ENCODE measurements around the gene ANGEL1.

DNA sequence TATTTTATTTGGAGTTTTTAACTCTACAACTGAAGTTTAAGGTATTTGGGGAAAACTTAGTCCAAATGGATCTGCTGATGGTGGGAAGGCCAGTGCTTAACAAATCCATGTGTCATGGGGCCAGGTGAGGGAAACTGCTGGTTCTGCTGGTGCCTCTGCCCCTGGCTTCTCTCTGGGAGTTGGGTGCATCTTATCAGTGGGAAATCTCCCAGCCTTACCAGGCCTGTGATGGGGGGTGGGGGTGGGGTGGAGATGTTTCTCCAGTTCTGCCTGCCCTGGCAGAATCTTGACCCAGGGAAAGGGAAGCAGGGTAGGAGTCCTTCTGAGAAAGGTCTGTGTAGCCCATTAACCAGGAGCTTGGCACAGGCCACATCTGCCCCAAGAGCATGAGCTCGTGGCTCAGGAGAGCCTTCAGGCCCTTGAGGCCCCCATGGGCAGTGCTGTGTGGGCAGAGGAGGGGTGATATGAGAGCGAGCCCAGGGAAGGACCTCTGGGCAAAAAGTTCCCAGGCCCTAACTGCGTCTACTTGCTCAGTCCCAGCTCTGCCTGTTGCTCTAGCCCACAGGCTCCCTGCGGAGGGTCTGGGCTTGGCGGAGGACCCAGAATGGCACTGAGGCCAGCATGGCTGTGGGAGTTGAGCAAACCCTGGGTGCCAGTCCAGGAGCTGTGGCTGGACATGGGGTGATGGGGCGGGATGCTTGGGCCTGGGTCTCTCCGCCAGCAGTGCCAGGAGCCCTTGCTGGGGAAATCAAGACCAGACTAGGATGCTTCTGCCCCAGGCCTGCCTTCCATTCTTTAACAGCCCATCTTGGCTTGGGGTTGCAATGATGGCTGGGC, 33.2 kb downstream of the ANGEL1 start:
- no peak for TF ChIP-seq EZH2 (IDR thresholded peaks at IDR 0.05; ENCODE audit: borderline replicate concordance)
- TF ChIP-seq, protein P1, sequence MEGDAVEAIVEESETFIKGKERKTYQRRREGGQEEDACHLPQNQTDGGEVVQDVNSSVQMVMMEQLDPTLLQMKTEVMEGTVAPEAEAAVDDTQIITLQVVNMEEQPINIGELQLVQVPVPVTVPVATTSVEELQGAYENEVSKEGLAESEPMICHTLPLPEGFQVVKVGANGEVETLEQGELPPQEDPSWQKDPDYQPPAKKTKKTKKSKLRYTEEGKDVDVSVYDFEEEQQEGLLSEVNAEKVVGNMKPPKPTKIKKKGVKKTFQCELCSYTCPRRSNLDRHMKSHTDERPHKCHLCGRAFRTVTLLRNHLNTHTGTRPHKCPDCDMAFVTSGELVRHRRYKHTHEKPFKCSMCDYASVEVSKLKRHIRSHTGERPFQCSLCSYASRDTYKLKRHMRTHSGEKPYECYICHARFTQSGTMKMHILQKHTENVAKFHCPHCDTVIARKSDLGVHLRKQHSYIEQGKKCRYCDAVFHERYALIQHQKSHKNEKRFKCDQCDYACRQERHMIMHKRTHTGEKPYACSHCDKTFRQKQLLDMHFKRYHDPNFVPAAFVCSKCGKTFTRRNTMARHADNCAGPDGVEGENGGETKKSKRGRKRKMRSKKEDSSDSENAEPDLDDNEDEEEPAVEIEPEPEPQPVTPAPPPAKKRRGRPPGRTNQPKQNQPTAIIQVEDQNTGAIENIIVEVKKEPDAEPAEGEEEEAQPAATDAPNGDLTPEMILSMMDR (IDR thresholded peaks at IDR 0.05; ENCODE audit: poor library complexity), result no peak
